HEK293 (cell line): Measurements from ENCODE around the gene FIS1.

Experiments
- CTCF ChIA-PET: fragments of 350-600 bp; formaldehyde crosslinking; extraction: SDS; loops from one replicate; lab custom pipeline; 2021; ENCODE audit warnings: antibody characterized with exemption; lab: Yijun Ruan, JAX
- POLR2A ChIA-PET: fragments of 300-600 bp; formaldehyde crosslinking; extraction: SDS; loops from one replicate; lab custom pipeline; 2020; ENCODE audit warnings: antibody characterized with exemption, inconsistent platforms; lab: Yijun Ruan, JAX
- H3K27ac ChIP-seq: fragments of 200-500 bp; sonication (Bioruptor generic); 2 replicates; pipeline ENCODE4 v1.5.1; 2014; ENCODE audit warnings: low read depth, low read length, control low read depth, inconsistent platforms; ENCODE audit errors: extremely low read depth
- H3K36me3 ChIP-seq, 2 experiments: fragments of 200-500 bp in 1 of 2; sonication (Bioruptor generic) in 1 of 2; 1 replicate in 1 of 2; 2 replicates in 1 of 2; pipeline ENCODE4 v1.5.1; 2014 to 2017; ENCODE audit warnings: inconsistent platforms in 2 of 2, low read length in 2 of 2; ENCODE audit not compliant: control insufficient read depth in 2 of 2, insufficient read depth in 1 of 2
- H3K4me1 ChIP-seq: fragments of 200-500 bp; sonication (Bioruptor generic); 2 replicates; pipeline ENCODE4 v1.5.1; 2014; ENCODE audit warnings: mild to moderate bottlenecking, low read length, inconsistent platforms; ENCODE audit not compliant: control insufficient read depth, insufficient read depth
- H3K4me3 ChIP-seq: 2 replicates; pipeline ENCODE4 v1.5.1; 2011; ENCODE audit warnings: low read depth, mild to moderate bottlenecking, control low read depth, low read length, moderate library complexity
- H3K9me3 ChIP-seq: fragments of 200-500 bp; sonication (Bioruptor generic); 2 replicates; pipeline ENCODE4 v1.5.1; 2014; ENCODE audit warnings: low read depth, low read length, inconsistent platforms; ENCODE audit not compliant: control insufficient read depth, insufficient read depth
- GLIS1 ChIP-seq: fragments of 450-650 bp; formaldehyde crosslinking; IDR thresholded peaks from 2 replicates; pipeline ENCODE4 v1.5.1; 2016; ENCODE audit warnings: missing biosample characterization, missing genetic modification characterization
- KLF9 ChIP-seq: fragments of 450-650 bp; formaldehyde crosslinking; IDR thresholded peaks from 2 replicates; pipeline ENCODE4 v1.5.1; 2016; ENCODE audit warnings: missing biosample characterization, missing genetic modification characterization, low read depth
- PBX3 ChIP-seq: sonication (generic); formaldehyde crosslinking; IDR thresholded peaks from 2 replicates; pipeline ENCODE4 v1.8.1; 2022; ENCODE audit warnings: mild to moderate bottlenecking, moderate library complexity, missing genetic modification reagents
- SETDB1 ChIP-seq: IDR thresholded peaks from one replicate; pipeline ENCODE4 v1.6.1; 2017; ENCODE audit warnings: mild to moderate bottlenecking, low read length, moderate library complexity, mixed read lengths; ENCODE audit not compliant: insufficient read length
- TCF7L2 ChIP-seq: IDR thresholded peaks from 2 replicates; pipeline ENCODE4 v1.6.1; 2011; ENCODE audit warnings: low read depth, mild to moderate bottlenecking, inconsistent platforms, low read length, moderate library complexity, borderline replicate concordance
- ZBTB48 ChIP-seq: fragments of 450-650 bp; formaldehyde crosslinking; IDR thresholded peaks from 2 replicates; pipeline ENCODE4 v1.5.1; 2016; ENCODE audit warnings: missing biosample characterization, missing genetic modification characterization
- ZBTB6 ChIP-seq: fragments of 450-650 bp; formaldehyde crosslinking; IDR thresholded peaks from 2 replicates; pipeline ENCODE4 v1.5.1; 2017; ENCODE audit warnings: missing biosample characterization, missing genetic modification characterization
- ZBTB7A ChIP-seq: fragments of 450-650 bp; formaldehyde crosslinking; IDR thresholded peaks from 2 replicates; pipeline ENCODE4 v1.5.1; 2016; ENCODE audit warnings: low read depth, missing biosample characterization, missing genetic modification characterization
- ZNF121 ChIP-seq: fragments of 450-650 bp; formaldehyde crosslinking; IDR thresholded peaks from 2 replicates; pipeline ENCODE4 v1.5.1; 2016; ENCODE audit warnings: missing biosample characterization, missing genetic modification characterization
- ZNF132 ChIP-seq: fragments of 450-650 bp; formaldehyde crosslinking; IDR thresholded peaks from 2 replicates; pipeline ENCODE4 v1.5.1; 2017; ENCODE audit warnings: missing biosample characterization, missing genetic modification characterization, borderline replicate concordance
- ZNF157 ChIP-seq: fragments of 450-650 bp; formaldehyde crosslinking; IDR thresholded peaks from 2 replicates; pipeline ENCODE4 v1.5.1; 2016; ENCODE audit warnings: missing biosample characterization, missing genetic modification characterization
- ZNF16 ChIP-seq: fragments of 450-650 bp; formaldehyde crosslinking; IDR thresholded peaks from 2 replicates; pipeline ENCODE4 v1.5.1; 2016; ENCODE audit warnings: low read depth, missing biosample characterization, missing genetic modification characterization
- ZNF19 ChIP-seq: fragments of 450-650 bp; formaldehyde crosslinking; IDR thresholded peaks from 2 replicates; pipeline ENCODE4; 2016; ENCODE audit warnings: missing biosample characterization, missing genetic modification characterization, low read depth
- ZNF2 ChIP-seq: fragments of 450-650 bp; formaldehyde crosslinking; IDR thresholded peaks from 2 replicates; pipeline ENCODE4 v1.5.1; 2016; ENCODE audit warnings: missing biosample characterization, missing genetic modification characterization
- ZNF211 ChIP-seq: fragments of 450-650 bp; formaldehyde crosslinking; IDR thresholded peaks from 2 replicates; pipeline ENCODE4 v1.5.1; 2016; ENCODE audit warnings: low read depth, missing biosample characterization, missing genetic modification characterization
- ZNF214 ChIP-seq: fragments of 450-650 bp; formaldehyde crosslinking; IDR thresholded peaks from 2 replicates; pipeline ENCODE4 v1.5.1; 2017; ENCODE audit warnings: missing biosample characterization, mild to moderate bottlenecking, missing genetic modification characterization, borderline replicate concordance
- ZNF223 ChIP-seq: fragments of 450-650 bp; formaldehyde crosslinking; IDR thresholded peaks from 2 replicates; pipeline ENCODE4 v1.5.1; 2016; ENCODE audit warnings: missing biosample characterization, missing genetic modification characterization
- ZNF24 ChIP-seq: fragments of 450-650 bp; formaldehyde crosslinking; IDR thresholded peaks from 2 replicates; pipeline ENCODE4 v1.5.1; 2016; ENCODE audit warnings: missing biosample characterization, missing genetic modification characterization
- ZNF324 ChIP-seq: fragments of 450-650 bp; formaldehyde crosslinking; IDR thresholded peaks from 2 replicates; pipeline ENCODE4 v1.5.1; 2016; ENCODE audit warnings: missing biosample characterization, missing genetic modification characterization
- ZNF362 ChIP-seq: fragments of 450-650 bp; formaldehyde crosslinking; IDR thresholded peaks from 2 replicates; pipeline ENCODE4 v1.5.1; 2016; ENCODE audit warnings: missing biosample characterization, missing genetic modification characterization
- ZNF37A ChIP-seq: fragments of 450-650 bp; IDR thresholded peaks from 2 replicates; pipeline ENCODE4 v1.5.1; 2018; ENCODE audit warnings: missing biosample characterization, missing genetic modification characterization
- ZNF449 ChIP-seq: fragments of 450-650 bp; formaldehyde crosslinking; IDR thresholded peaks from 2 replicates; pipeline ENCODE4 v1.5.1; 2017; ENCODE audit warnings: missing biosample characterization, mild to moderate bottlenecking, missing genetic modification characterization, moderate library complexity
- ZNF639 ChIP-seq: fragments of 450-650 bp; formaldehyde crosslinking; IDR thresholded peaks from 2 replicates; pipeline ENCODE4 v1.5.1; 2016; ENCODE audit warnings: missing biosample characterization, missing genetic modification characterization
- ZSCAN23 ChIP-seq: fragments of 450-650 bp; formaldehyde crosslinking; IDR thresholded peaks from 2 replicates; pipeline ENCODE4 v1.5.1; 2016; ENCODE audit warnings: missing biosample characterization, missing genetic modification characterization
- ZXDB ChIP-seq: fragments of 450-650 bp; formaldehyde crosslinking; IDR thresholded peaks from 2 replicates; pipeline ENCODE4 v1.5.1; 2016; ENCODE audit warnings: missing biosample characterization, missing genetic modification characterization

The FIS1 gene

GRCh38 chr7:101251871-101252659 lies 7.2 kb upstream of the FIS1 start (continued):
- TF ChIP-seq ZNF639, result peak; percentile 29; the same call in 1 of the 2 replicates
- no peak for TF ChIP-seq ZNF157 (tag by site-specific recombination)
- TF ChIP-seq ZBTB7A (tag by site-specific recombination), result no peak
- TF ChIP-seq ZNF24 (tag by site-specific recombination), result peak; percentile 43; the same call in 1 of the 2 replicates
- TF ChIP-seq ZBTB48, result no peak
- peak; percentile 79 for TF ChIP-seq ZBTB6 (tag by site-specific recombination)
- TF ChIP-seq ZNF2 (tag by site-specific recombination), result peak; percentile 15; the same call in 1 of the 2 replicates
- no peak for TF ChIP-seq ZNF16 (tag by site-specific recombination)
- TF ChIP-seq GLIS1 (tag by site-specific recombination), result peak; percentile 51; the same call in 1 of the 2 replicates
- TF ChIP-seq ZNF132 (tag by site-specific recombination), result no peak

- H3K36me3 ChIP-seq, result peaks cover 0 to 9% of the 10 kb centered on the region in 2 experiments; a peak in 2 of 3 replicates
- POLR2A ChIA-PET, result interaction anchor here (2.7 kb wide), 1 partner anchor 32 kb away, joined by 16 read pairs; the partner anchor contains the start of genes PLOD3 and ZNHIT1
- peaks cover 2% of the 10 kb centered on the region; the same call in 1 of the 2 replicates for H3K4me1 ChIP-seq
- no peak for TF ChIP-seq TCF7L2
- no peak for TF ChIP-seq ZSCAN23 (tag by site-specific recombination)
- no peak for TF ChIP-seq PBX3 (CRISPR knock-in tag)
- TF ChIP-seq ZNF223, result no peak
- TF ChIP-seq KLF9 (tag by site-specific recombination), result no peak
- no peak for TF ChIP-seq ZNF324 (tag by site-specific recombination)
- no peak for TF ChIP-seq ZXDB (tag by site-specific recombination)
- no peak for TF ChIP-seq SETDB1
- TF ChIP-seq ZNF214, result no peak
- no peak for TF ChIP-seq ZNF362 (tag by site-specific recombination)
- no peak for TF ChIP-seq ZNF121
- no peak for TF ChIP-seq ZNF37A (tag by site-specific recombination)
- TF ChIP-seq ZNF449 (tag by site-specific recombination), result no peak
- TF ChIP-seq ZNF211, result no peak
- no peak for TF ChIP-seq ZNF19 (tag by site-specific recombination)
- TF ChIP-seq, all 188 proteins: peak for 0
- Histone ChIP-seq H3K27ac (no peak overlapping the region), H3K4me3 (no peak overlapping the region), H3K9me3 (no peaks in the 10 kb centered on the region)
- CTCF ChIA-PET, result interaction anchor here (1.4 kb wide), 1 partner anchor 107 kb away, joined by 3 read pairs; no protein-coding TSS in a partner anchor
These were observed 5.4 kb upstream of the FIS1 start for GRCh38 chr7:101250324-101250723.
